Activated naive CD8-positive, alpha-beta T cell (primary cell): ENCODE results near the gene THEMIS2.

Source experiments
- H3K27ac Mint-ChIP-seq: one replicate; pipeline ENCODE4 v1.8.0; 2021; ENCODE audit warnings: mixed read lengths
- H3K27me3 Mint-ChIP-seq: one replicate; pipeline ENCODE4 v1.8.0; 2021; ENCODE audit warnings: mixed read lengths
- H3K36me3 Mint-ChIP-seq: one replicate; pipeline ENCODE4 v1.8.0; 2021; ENCODE audit warnings: mixed read lengths
- H3K4me1 Mint-ChIP-seq: one replicate; pipeline ENCODE4 v1.8.0; 2021; ENCODE audit warnings: low read depth, mixed read lengths
- H3K4me3 Mint-ChIP-seq: one replicate; pipeline ENCODE4 v1.8.0; 2021; ENCODE audit warnings: mild to moderate bottlenecking, mixed read lengths
- H3K9me3 Mint-ChIP-seq: one replicate; pipeline ENCODE4 v1.8.0; 2021; ENCODE audit warnings: low read depth, mixed read lengths

THEMIS2 gene

GRCh38 chr1:27887215-27888021 is 15.1 kb downstream of the THEMIS2 start:
- peaks cover 75% of the 10 kb centered on the region for H3K4me1 Mint-ChIP-seq
- H3K27ac Mint-ChIP-seq: peak overlapping the region; percentile 90
- H3K36me3 Mint-ChIP-seq: peaks cover 20% of the 10 kb centered on the region
- H3K27me3 Mint-ChIP-seq: no peaks in the 10 kb centered on the region
- H3K4me3 Mint-ChIP-seq: peak overlapping the region; percentile 65
- no peaks in the 10 kb centered on the region for H3K9me3 Mint-ChIP-seq

GRCh38 chr1:27889506-27889905 is 17.2 kb downstream of the THEMIS2 start:
- H3K36me3 Mint-ChIP-seq: peaks cover 20% of the 10 kb centered on the region
- no peaks in the 10 kb centered on the region for H3K27me3 Mint-ChIP-seq
- peak overlapping the region; percentile 68 for H3K27ac Mint-ChIP-seq
- H3K9me3 Mint-ChIP-seq: no peaks in the 10 kb centered on the region
- H3K4me3 Mint-ChIP-seq: no peak overlapping the region
- H3K4me1 Mint-ChIP-seq: peaks cover 69% of the 10 kb centered on the region

- Mint-ChIP-seq H3K27me3 (no peaks in the 10 kb centered on the region), H3K4me1 (peaks cover 55% of the 10 kb centered on the region), H3K27ac (peak overlapping the region; percentile 83), H3K36me3 (peaks cover 19% of the 10 kb centered on the region), H3K9me3 (no peaks in the 10 kb centered on the region), H3K4me3 (peak overlapping the region; percentile 36)
Measured at GRCh38 chr1:27891196-27891889, 19.0 kb downstream of the THEMIS2 start.

- Mint-ChIP-seq H3K27me3 (no peaks in the 10 kb centered on the region), H3K4me1 (peaks cover 30% of the 10 kb centered on the region), H3K9me3 (no peaks in the 10 kb centered on the region), H3K36me3 (peaks cover 17% of the 10 kb centered on the region), H3K27ac (peak overlapping the region; percentile 70), H3K4me3 (no peak overlapping the region)
Measured at GRCh38 chr1:27894521-27894920, 22.2 kb downstream of the THEMIS2 start.

- Mint-ChIP-seq H3K27ac (no peak overlapping the region), H3K4me1 (peaks cover 9% of the 10 kb centered on the region), H3K27me3 (no peaks in the 10 kb centered on the region), H3K4me3 (no peak overlapping the region), H3K36me3 (peaks cover 3% of the 10 kb centered on the region), H3K9me3 (no peaks in the 10 kb centered on the region)
Measured at GRCh38 chr1:27906759-27907158, 34.4 kb downstream of the THEMIS2 start.

GRCh38 chr1:27912429-27912828 is 40.1 kb downstream of the THEMIS2 start:
- Mint-ChIP-seq H3K27me3 (no peaks in the 10 kb centered on the region), H3K27ac (peak overlapping the region; percentile 95), H3K4me3 (peak overlapping the region; percentile 66), H3K4me1 (peaks cover 24% of the 10 kb centered on the region), H3K36me3 (peaks cover 4% of the 10 kb centered on the region), H3K9me3 (no peaks in the 10 kb centered on the region)

- H3K4me3 Mint-ChIP-seq: peak overlapping the region; percentile 99
- H3K27me3 Mint-ChIP-seq: no peaks in the 10 kb centered on the region
- peak overlapping the region; percentile 100 for H3K27ac Mint-ChIP-seq
- H3K9me3 Mint-ChIP-seq: no peaks in the 10 kb centered on the region
- peaks cover 22% of the 10 kb centered on the region for H3K4me1 Mint-ChIP-seq
- peaks cover 2% of the 10 kb centered on the region for H3K36me3 Mint-ChIP-seq
Measured at GRCh38 chr1:27915082-27915575, 42.8 kb downstream of the THEMIS2 start.

- H3K4me3 Mint-ChIP-seq: no peak overlapping the region
- H3K27ac Mint-ChIP-seq: no peak overlapping the region
- no peaks in the 10 kb centered on the region for H3K36me3 Mint-ChIP-seq
- no peaks in the 10 kb centered on the region for H3K27me3 Mint-ChIP-seq
- H3K9me3 Mint-ChIP-seq: no peaks in the 10 kb centered on the region
- H3K4me1 Mint-ChIP-seq: no peaks in the 10 kb centered on the region
Measured at GRCh38 chr1:27922272-27922671, 49.9 kb downstream of the THEMIS2 start.

- H3K4me3 Mint-ChIP-seq: no peak overlapping the region
- peaks cover 2% of the 10 kb centered on the region for H3K27me3 Mint-ChIP-seq
- H3K9me3 Mint-ChIP-seq: no peaks in the 10 kb centered on the region
- no peaks in the 10 kb centered on the region for H3K36me3 Mint-ChIP-seq
- H3K27ac Mint-ChIP-seq: no peak overlapping the region
- H3K4me1 Mint-ChIP-seq: no peaks in the 10 kb centered on the region
Measured at GRCh38 chr1:27928216-27928954, 56.0 kb downstream of the THEMIS2 start.

- H3K27ac Mint-ChIP-seq: no peak overlapping the region
- H3K4me3 Mint-ChIP-seq: no peak overlapping the region
- H3K36me3 Mint-ChIP-seq: no peaks in the 10 kb centered on the region
- no peaks in the 10 kb centered on the region for H3K9me3 Mint-ChIP-seq
- peaks cover 14% of the 10 kb centered on the region for H3K4me1 Mint-ChIP-seq
- peaks cover 10% of the 10 kb centered on the region for H3K27me3 Mint-ChIP-seq
Measured at GRCh38 chr1:27931184-27931583, 58.8 kb downstream of the THEMIS2 start.

- H3K36me3 Mint-ChIP-seq: no peaks in the 10 kb centered on the region
- H3K27ac Mint-ChIP-seq: no peak overlapping the region
- H3K4me3 Mint-ChIP-seq: no peak overlapping the region
- H3K4me1 Mint-ChIP-seq: peaks cover 14% of the 10 kb centered on the region
- peaks cover 10% of the 10 kb centered on the region for H3K27me3 Mint-ChIP-seq
- H3K9me3 Mint-ChIP-seq: no peaks in the 10 kb centered on the region
Measured at GRCh38 chr1:27931759-27932158, 59.4 kb downstream of the THEMIS2 start.

GRCh38 chr1:27934818-27935549 is 62.6 kb downstream of the THEMIS2 start, which contains the start of gene SMPDL3B:
Gene SMPDL3B, plus strand, starts transcription at chr1:27935000. Its CDS starts 184 bp downstream, at chr1:27935184.
- peak within 1 kb of the TSS; percentile 3 for H3K27ac Mint-ChIP-seq

GRCh38 chr1:27935721-27936120 is 63.4 kb downstream of the THEMIS2 start:
- peaks cover 23% of the 10 kb centered on the region for H3K4me1 Mint-ChIP-seq
- H3K9me3 Mint-ChIP-seq: no peaks in the 10 kb centered on the region
- peak overlapping the region; percentile 70 for H3K4me3 Mint-ChIP-seq
- no peaks in the 10 kb centered on the region for H3K36me3 Mint-ChIP-seq
- no peak overlapping the region for H3K27ac Mint-ChIP-seq
- H3K27me3 Mint-ChIP-seq: peaks cover 10% of the 10 kb centered on the region

More at GRCh38 chr1:27934818-27935549, 62.6 kb downstream of the THEMIS2 start, which contains the start of gene SMPDL3B:
- peak within 1 kb of the TSS; percentile 70 for H3K4me3 Mint-ChIP-seq
- peaks cover 10% of the 10 kb centered on the region for H3K27me3 Mint-ChIP-seq
- peaks cover 15% of the 10 kb centered on the region for H3K4me1 Mint-ChIP-seq
- H3K9me3 Mint-ChIP-seq: no peaks in the 10 kb centered on the region
- H3K36me3 Mint-ChIP-seq: no peaks in the 10 kb centered on the region
